ENCODE results near the gene OR6C76. TPM values are rescaled to one million over a fixed set of nuclear protein-coding genes. Genes with fewer than 3 reads are reported as not detected.
"Not testable (repeated sequence)": the region's sequence is repeated elsewhere in the genome, so short reads cannot be mapped to it uniquely, and the experiment has no call there.

The OR6C76 gene
- total RNA-seq, 1 donor from 2014 or later = not detected

DNA sequence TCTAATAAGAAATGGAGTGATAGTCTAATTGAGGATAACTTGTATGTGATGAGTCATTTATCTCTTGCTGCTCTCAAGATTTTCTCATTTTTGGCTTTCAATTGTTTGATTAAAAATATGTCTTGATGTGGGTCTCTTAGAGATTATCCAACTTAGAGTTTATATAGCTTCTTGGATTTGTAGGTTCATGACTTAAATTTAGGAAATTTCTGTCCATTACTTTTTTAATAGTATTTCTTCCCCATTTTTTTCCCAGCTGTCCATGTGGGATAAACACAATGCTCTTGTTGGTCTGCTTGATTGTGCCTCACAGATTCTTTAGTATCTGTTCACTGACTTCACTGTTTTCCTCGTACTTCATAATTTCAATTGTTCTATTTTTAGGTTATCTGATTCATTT, 18.2 kb upstream of the OR6C76 start:
- DNase-seq (ENCODE audit: low read depth) = no peak
- Histone ChIP-seq H3K4me3 (ENCODE audit: low read depth, low read length) (no peak overlapping the region), H3K27me3 (ENCODE audit: control insufficient read depth, insufficient read depth, low read length) (no peaks in the 10 kb centered on the region), H3K36me3 (ENCODE audit: control insufficient read depth, insufficient read depth, low read length) (no peaks in the 10 kb centered on the region)
- TF ChIP-seq, protein P1, sequence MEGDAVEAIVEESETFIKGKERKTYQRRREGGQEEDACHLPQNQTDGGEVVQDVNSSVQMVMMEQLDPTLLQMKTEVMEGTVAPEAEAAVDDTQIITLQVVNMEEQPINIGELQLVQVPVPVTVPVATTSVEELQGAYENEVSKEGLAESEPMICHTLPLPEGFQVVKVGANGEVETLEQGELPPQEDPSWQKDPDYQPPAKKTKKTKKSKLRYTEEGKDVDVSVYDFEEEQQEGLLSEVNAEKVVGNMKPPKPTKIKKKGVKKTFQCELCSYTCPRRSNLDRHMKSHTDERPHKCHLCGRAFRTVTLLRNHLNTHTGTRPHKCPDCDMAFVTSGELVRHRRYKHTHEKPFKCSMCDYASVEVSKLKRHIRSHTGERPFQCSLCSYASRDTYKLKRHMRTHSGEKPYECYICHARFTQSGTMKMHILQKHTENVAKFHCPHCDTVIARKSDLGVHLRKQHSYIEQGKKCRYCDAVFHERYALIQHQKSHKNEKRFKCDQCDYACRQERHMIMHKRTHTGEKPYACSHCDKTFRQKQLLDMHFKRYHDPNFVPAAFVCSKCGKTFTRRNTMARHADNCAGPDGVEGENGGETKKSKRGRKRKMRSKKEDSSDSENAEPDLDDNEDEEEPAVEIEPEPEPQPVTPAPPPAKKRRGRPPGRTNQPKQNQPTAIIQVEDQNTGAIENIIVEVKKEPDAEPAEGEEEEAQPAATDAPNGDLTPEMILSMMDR (IDR thresholded peaks at IDR 0.05; ENCODE audit: insufficient read depth, low read length, poor library complexity, severe bottlenecking) = no peak

DNA sequence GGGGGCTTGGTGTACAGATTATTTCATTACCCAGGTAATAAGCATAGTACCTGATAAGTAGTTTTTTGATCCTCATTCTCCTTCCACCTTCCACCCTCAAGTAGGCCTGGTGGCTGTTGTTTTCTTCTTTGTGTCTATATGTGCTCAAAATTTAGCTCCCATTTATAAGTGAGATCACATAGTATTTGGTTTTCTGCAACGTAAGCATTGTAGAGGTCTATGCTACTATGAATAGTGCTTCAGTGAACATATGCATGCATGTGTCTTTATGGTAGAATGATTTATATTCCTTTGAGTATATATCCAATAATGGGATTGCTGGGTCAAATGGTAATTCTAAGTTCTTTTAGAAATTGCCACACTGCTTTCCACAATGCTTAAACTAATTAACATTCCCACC, 16.9 kb upstream of the OR6C76 start:
- not testable (repeated sequence) for H3K4me3 ChIP-seq (ENCODE audit: low read depth, low read length); H3K36me3 ChIP-seq (ENCODE audit: control insufficient read depth, insufficient read depth, low read length); H3K27me3 ChIP-seq (ENCODE audit: control insufficient read depth, insufficient read depth, low read length); DNase-seq (ENCODE audit: low read depth)

DNA sequence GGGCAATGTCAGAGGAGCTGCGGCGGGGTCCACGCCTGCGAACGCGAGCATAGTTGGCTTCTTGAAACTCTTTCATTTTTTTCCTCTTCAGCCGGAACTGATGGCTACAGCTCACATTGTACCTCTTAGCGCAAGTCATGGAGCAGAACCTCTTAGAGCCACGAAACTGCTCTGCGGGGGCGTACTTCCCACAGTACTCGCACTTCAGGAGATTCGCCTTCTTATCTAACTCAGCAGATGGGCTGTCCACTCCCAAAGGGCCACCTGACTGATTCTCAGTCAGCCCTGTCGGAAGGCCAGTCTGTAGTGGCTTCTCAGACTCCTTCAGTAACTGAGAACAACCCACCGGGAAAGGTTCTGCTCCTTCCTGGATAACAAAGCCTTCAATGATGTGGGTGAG, 13.9 kb upstream of the OR6C76 start:
- H3K4me3 ChIP-seq (ENCODE audit: low read depth, low read length); DNase-seq (ENCODE audit: low read depth); H3K27me3 ChIP-seq (ENCODE audit: control insufficient read depth, insufficient read depth, low read length); H3K36me3 ChIP-seq (ENCODE audit: control insufficient read depth, insufficient read depth, low read length): not testable (repeated sequence)

DNA sequence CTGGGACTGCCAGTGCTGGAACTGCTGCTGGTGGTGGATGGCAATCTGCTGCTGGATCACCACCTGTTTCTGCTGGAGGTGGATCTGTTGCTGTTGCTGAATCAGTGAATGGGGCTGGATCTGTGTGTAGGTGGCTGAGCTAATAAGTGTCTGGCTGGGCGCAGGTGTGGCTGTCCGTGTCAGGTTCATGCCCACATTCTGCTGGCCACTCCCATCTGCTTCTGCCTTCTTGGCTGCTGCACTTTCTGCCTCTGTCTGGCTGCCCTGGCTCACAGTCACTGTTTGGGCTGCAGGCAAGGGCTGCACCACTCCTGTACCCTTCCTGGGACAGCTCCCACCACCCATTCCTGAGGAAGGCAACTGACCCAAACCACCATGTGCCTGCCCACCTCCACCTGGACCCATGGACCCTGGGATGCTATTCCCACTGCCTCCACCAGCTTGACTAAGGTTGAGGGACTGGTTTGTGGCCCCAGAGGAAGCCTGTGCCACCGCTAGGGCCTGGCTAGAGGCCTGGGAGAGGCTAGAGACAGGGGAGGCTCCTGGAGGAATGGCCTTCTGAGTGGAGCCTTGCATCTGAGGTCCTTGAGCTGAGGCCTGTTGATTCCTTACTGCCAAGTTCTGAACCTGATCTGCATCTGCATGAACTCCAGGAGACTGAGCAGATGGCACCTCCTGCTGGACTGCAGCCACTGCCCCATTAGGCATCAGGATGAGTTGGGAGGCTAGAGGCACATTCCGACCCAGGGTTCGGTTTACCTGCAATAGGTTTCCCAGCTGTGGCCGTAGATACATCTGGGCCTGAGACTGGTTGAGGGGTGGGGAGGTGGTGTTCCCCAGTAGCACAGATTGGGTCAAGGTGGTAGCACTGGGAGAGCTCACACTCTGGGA, 12.3 kb upstream of the OR6C76 start:
- H3K36me3 ChIP-seq (ENCODE audit: control insufficient read depth, insufficient read depth, low read length); H3K27me3 ChIP-seq (ENCODE audit: control insufficient read depth, insufficient read depth, low read length); DNase-seq (ENCODE audit: low read depth); H3K4me3 ChIP-seq (ENCODE audit: low read depth, low read length): not testable (repeated sequence)

DNA sequence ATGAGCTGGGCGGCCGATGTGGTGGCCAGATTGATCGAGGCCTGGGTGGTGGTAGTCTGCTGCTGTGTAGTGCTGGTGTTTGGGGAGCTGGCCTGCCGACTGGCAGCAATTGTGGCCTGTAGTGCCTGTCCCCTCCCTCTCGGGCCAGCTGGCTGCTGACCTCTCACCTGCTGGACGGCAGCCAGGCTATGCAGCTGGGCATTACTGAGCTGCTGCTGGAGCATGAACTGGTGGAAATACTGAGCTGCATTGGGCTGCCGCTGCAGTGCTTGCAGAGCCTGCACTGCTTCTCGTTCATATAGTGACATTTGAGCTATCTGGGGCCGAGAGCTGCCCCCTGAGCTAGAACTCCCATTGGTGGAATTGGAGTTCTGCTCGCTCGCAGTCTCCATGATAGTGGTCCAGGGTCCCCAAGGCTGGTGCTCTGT, 11.6 kb upstream of the OR6C76 start:
- H3K27me3 ChIP-seq (ENCODE audit: control insufficient read depth, insufficient read depth, low read length); DNase-seq (ENCODE audit: low read depth); H3K36me3 ChIP-seq (ENCODE audit: control insufficient read depth, insufficient read depth, low read length): not testable (repeated sequence)
- peak overlapping the region; percentile 10 for H3K4me3 ChIP-seq (ENCODE audit: low read depth, low read length)

DNA sequence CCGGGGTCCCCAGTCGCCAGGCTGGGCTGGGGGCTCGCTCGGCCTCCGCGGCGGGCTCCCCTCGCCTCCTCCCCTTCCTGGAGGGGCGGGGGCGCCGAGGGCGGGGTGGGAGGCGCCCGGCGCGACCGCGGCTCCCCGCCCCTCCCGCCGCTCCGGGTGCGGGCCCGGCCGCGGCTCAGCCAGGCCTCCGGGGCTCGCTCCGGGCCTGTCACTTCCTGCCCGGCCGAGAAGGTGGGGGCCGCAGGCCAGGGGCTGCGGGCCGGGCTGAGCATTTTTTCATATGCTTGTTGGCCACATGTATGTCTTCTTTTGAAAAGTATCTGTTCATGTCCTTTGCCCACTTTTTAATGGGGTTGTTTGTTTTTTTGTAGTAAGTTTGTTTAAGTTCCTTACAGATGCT, 11.2 kb upstream of the OR6C76 start:
- not testable (repeated sequence) for H3K4me3 ChIP-seq (ENCODE audit: low read depth, low read length); H3K36me3 ChIP-seq (ENCODE audit: control insufficient read depth, insufficient read depth, low read length); DNase-seq (ENCODE audit: low read depth); H3K27me3 ChIP-seq (ENCODE audit: control insufficient read depth, insufficient read depth, low read length)

DNA sequence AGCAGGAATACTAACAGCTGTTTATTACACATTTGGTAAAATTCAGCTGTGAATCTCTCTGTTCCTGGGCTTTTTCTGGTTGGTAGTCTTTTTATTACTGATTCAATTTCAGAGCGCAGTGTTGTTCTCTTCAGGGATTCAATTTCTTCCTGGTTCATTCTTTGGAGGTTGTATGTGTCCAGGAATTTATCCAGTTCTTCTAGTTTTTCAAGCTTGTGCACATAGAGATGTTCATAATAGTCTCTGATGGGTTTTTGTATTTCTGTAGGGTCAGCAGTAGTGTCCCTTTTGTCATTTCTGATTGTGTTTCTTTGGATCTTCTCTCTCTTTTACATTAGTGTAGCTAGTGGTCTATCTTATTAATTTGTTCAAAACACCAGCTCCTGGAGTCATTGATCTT, 9.1 kb upstream of the OR6C76 start:
- TF ChIP-seq, protein P1 (IDR thresholded peaks at IDR 0.05; ENCODE audit: insufficient read depth, low read length, poor library complexity, severe bottlenecking) = no peak
- Histone ChIP-seq H3K4me3 (ENCODE audit: low read depth, low read length) (no peak overlapping the region), H3K27me3 (ENCODE audit: control insufficient read depth, insufficient read depth, low read length) (no peaks in the 10 kb centered on the region), H3K36me3 (ENCODE audit: control insufficient read depth, insufficient read depth, low read length) (no peaks in the 10 kb centered on the region)
- no peak for DNase-seq (ENCODE audit: low read depth)

DNA sequence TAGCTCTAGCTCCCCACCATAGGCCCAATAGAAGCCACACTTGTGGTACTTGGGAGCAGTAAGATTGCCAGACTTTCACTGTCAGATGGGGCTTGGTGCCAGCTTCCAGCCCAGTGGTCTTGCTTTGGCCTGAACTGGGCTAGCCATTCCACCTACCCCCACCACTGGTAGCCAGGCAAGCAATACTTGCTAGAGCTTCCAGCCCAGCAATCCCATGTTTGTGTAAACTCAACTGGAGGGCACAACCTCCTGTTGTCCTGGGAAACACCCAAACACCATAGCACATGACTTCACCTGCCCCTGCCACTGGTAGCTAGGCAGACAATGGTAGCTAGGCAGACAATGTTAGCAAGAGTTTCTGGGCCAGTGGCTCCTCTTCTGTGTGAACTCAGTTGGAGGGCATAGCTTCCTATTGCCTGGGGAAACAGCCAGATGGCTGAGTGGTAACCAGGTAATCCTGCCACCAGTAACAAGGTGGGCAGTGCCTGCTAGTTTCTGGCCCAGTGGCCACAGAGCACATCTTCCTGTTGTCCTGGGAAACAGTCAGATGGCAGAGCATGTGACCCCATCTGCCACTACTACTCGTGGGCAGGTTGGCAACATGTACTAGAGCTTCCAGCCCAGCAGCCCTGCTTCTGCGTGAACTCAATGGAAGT, 5.6 kb upstream of the OR6C76 start:
- DNase-seq (ENCODE audit: low read depth) = no peak
- Histone ChIP-seq H3K36me3 (ENCODE audit: control insufficient read depth, insufficient read depth, low read length) (no peaks in the 10 kb centered on the region), H3K4me3 (ENCODE audit: low read depth, low read length) (no peak overlapping the region), H3K27me3 (ENCODE audit: control insufficient read depth, insufficient read depth, low read length) (no peaks in the 10 kb centered on the region)
- TF ChIP-seq, protein P1 (IDR thresholded peaks at IDR 0.05; ENCODE audit: insufficient read depth, low read length, poor library complexity, severe bottlenecking) = no peak
